NCI-H748 (cell line): ENCODE data around the gene FAM170A.

Experiments
- DNase-seq: peaks from one replicate; lab custom pipeline; 2025; ENCODE audit not compliant: unreplicated experiment; lab: John Stamatoyannopoulos, UW

The FAM170A gene

DNA sequence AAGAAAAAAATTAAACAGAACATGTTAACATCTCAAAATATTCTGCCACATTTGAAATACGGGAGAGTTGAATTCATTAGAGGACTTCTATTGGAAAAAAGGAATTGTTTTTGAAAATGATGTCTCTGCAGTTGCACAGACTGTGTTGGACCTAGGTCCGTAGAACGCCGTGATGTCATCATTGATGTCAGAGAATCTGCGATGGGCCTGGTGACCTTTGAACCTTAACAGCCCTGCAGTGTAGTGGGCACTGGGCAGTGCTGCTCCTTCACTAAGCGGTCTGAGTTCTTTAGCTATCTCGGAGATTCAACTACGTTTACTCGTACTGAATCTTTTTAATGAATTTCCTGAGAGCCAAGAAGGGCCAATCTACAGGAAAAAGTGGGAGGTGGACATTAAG is at the start of gene FAM170A:
Gene FAM170A, plus strand, starts transcription at position 220 of the 400 bp plus-strand sequence. CDS start 211 bp downstream, outside the sequence.
- DNase-seq = no peak

DNA sequence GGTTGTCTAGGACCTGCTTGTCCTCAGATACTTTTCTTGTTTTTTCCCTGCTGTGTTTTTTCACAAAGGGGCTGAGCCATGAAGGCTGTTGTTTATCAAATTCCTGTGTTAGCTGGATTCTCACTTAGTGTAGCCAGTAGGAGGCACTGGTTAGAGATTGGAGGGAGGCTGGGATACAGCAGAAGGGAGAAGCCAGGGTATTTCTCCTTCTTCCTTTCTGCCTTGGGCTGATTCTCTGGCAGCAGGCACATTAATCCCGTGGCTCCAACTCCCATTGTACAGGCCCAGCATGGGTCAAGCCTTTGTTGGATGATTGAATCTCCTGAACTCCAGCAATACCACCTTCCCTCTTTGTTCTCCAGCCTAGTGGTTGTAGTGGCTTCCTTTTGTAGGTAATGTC is 46.4 kb upstream of the FAM170A start:
- no peak for DNase-seq

GRCh38 chr5:119583684-119584083 is 45.7 kb upstream of the FAM170A start:
- no peak for DNase-seq

- DNase-seq = no peak
Observed at GRCh38 chr5:119596046-119596445, 33.3 kb upstream of the FAM170A start.

- DNase-seq = no peak
Observed at GRCh38 chr5:119597728-119598298, 31.5 kb upstream of the FAM170A start.

DNA sequence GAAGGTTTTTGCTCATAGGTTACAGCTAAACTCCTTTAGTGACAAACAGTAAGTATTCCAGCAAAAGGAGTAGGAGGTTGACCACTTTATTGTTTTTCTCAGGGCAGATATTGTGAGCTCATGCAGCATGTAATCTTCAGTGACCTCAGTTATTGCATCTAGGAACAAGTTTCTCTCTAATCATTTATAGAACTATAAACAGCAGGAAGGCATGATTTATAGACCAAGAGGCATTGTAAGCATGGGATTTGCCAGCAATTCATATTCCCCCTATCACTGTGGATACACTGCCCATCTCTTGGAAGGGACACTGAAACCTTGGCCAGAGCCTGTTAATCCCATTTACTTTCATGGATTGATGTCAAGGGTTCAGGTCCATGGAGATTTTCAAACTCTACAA is 15.4 kb upstream of the FAM170A start:
- no peak for DNase-seq

GRCh38 chr5:119614838-119615237 is 14.5 kb upstream of the FAM170A start:
- no peak for DNase-seq

GRCh38 chr5:119626086-119626485 is 3.3 kb upstream of the FAM170A start:
- no peak for DNase-seq

DNA sequence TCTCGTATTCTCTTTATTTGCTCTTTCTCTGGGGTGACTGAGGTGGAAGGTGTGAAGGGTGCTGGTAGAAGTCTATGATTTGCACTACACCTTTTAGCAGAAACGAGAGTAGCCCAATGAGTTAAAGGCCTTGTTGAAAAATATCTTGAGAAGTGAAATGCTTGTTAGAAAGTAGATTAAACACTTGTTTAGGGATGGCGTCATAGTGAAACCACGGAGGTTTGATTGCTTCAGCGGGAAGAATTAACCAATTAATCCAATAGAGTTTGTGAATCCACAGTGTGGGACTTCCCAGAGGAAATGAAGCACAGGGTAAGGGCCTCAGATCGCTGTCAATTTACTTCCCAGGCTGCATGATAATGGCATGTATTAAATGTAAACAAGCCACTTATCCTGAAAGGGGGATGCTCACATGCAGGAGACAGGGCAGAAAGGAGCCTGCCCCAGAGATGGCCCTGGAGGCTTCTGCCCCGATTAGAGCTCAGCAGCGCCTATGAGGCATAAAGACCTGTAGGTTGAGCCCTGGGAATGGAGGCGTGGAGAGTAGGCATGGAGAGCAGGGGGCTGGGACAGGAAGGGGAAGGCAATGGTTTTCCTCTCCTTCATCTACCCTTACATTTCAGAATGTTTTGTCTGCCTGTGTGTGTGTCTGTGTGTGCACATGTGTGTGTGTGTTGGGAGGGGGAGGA is 1.5 kb downstream of the FAM170A start:
- DNase-seq = peak; percentile 48

DNA sequence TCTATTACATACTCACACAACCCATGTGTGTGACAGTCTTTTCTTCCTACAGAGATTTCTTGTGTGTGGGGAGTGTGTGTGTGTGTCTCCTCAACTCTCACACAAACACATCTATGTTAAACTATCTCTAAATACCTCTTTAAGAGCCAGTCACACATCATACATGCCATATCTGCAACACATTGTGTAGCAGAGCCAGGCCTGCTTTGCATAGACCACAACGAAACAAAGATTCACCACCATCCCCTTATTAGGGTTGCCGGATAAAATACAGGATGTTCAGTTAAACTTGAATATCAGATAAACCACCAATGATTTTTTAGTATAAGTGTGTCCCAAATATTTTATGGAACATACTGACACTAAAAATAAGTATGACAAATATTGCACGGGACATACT is 2.3 kb downstream of the FAM170A start:
- no peak for DNase-seq

- DNase-seq = no peak
Observed at GRCh38 chr5:119651486-119651885, 22.1 kb downstream of the FAM170A start.

DNA sequence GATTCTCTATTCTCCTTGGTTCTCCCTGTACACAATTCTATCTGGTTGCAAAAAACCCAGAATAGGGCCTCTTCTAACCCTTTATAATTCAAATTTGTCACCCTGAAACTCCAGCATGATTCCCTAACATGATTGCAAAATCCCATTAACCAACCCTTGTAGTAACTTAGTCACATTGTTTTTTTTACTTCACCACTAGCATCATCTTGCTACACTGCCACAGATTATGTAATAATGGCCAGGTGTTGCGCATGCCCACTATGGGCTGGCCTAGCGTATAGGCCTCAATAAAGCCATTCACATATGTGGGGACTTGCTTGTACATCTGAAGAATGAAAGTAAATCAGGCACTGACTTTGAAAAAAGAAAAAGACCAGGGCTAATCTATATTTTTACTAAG is 25.7 kb downstream of the FAM170A start:
- DNase-seq = no peak

DNA sequence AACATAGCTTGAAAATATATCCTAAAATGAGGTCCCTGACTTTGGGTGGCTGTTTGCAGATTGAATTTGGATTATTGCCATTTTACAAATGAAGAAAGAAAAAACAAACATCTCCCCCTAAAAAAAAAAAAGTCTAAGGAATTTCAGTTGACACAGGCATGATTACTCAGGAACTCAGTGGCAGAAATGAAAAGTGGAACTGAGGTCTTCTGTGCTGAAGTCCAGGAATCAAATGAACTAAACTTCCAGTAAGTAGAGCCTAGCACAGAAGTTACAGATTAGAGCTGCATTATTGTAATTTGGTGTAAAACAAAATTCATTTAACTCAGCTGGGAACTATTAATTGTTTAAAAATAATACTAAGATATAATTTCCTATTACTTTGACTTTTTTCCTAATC is 26.7 kb downstream of the FAM170A start:
- no peak for DNase-seq

DNA sequence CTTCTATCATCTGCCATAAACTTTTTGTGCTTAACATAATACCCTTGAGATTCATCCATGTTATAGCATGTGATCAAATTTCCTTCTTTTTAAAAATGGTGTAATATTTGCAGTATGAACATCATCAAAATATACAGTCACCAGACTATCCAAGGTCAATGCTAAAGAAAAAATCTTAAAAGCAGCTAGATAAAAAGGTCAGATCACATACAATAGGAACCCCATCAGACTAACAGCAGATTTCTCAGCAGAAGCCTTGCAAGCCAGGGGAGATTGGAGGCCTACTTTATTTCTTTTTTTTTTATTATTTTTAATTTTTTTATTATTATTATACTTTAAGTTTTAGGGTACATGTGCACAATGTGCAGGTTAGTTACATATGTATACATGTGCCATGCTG is 37.2 kb downstream of the FAM170A start:
- DNase-seq = no peak

DNA sequence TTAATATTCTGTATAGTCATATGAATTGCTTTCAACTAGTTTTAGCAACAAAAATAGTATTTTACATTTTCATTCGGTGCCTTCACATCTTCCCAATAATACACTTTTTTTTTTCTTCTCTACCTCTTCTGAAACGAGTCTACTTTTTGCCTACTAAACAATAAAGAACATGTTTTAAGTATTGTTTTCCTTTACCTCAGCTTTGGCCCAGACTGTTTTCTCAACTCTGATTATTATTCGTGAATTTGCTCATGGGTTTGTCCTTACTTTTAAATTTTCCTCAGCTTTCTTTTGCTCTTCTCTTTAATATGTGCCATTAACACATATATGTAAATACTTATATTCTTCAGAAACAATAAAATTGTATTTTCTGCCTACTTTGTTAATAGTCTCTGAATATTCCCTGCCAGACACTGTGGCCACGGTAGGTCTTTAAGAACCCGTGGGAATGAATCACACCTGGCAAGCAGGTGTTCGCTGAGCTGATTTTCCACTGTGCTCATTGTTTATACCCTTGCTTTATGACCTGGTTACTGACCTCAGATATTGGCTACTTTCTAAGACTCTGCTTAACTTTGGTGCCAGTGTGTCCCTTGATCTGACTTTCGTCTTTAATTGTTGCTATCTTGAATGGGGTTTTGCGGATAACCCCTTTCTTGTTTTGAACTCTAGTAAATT is 49.1 kb downstream of the FAM170A start:
- peak; percentile 74 for DNase-seq

DNA sequence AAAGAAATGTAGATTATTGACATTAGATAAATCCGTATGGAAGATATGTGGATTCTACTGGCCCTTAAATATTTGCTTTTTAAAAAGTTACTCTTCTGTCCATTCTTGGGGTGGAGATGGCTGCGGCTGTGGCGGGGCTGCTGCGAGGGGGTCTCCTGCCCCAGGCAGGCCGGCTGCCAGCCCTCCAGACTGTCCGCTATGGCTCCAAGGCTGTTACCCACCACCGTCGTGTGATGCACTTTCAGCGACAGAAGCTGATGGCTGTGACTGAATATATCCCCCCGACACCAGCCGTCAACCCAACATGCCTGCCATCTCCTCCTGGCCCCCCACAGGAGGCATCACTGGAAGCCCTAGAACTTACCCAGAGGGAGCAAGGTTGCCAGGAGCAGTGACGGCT is 50.7 kb downstream of the FAM170A start:
- DNase-seq = no peak

- no peak for DNase-seq
Observed at GRCh38 chr5:119681734-119682133, 52.4 kb downstream of the FAM170A start.

- DNase-seq = no peak
Observed at GRCh38 chr5:119682372-119682771, 53.0 kb downstream of the FAM170A start.
